ENCODE data around the gene ULBP1. TPM values are rescaled to one million over a fixed set of nuclear protein-coding genes. Genes with fewer than 3 reads are reported as not detected.

Gene ULBP1
- total and polyA plus RNA-seq, 12 donors = 0.07 to 0.46 (median 0.23) TPM

DNA sequence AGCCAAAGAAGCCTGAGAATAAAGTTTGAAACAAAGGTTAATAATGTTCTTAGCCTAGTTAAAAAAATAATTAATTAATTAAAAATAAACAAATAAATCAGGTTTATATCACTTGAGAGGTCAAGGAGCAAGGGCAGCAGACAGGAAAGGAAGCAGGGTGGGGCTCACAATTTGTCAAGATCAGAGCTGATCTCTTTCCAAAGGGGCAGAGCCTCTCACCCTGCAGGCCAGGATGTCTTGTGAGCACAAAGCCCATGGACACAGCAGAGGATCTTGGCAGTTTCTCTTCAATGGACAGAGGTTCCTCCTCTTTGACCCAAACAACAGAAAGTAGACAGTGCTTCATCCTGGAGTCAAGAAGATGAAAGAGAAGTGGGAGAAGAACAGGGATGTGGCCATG, 14.9 kb downstream of the ULBP1 start:
- ATAC-seq = no peak
- Histone ChIP-seq H3K4me3 (no peak overlapping the region), H3K4me1 (no peaks in the 10 kb centered on the region), H3K27me3 (peaks cover 0 to 77% (median 62%) of the 10 kb centered on the region in 7 donors), H3K36me3 (no peaks in the 10 kb centered on the region), H3K27ac (no peak overlapping the region), H3K9me3 (no peaks in the 10 kb centered on the region)
- intact Hi-C loops (cut with DNase I) = no loop called here
- DNase-seq = no peak
- TF ChIP-seq, protein P1, sequence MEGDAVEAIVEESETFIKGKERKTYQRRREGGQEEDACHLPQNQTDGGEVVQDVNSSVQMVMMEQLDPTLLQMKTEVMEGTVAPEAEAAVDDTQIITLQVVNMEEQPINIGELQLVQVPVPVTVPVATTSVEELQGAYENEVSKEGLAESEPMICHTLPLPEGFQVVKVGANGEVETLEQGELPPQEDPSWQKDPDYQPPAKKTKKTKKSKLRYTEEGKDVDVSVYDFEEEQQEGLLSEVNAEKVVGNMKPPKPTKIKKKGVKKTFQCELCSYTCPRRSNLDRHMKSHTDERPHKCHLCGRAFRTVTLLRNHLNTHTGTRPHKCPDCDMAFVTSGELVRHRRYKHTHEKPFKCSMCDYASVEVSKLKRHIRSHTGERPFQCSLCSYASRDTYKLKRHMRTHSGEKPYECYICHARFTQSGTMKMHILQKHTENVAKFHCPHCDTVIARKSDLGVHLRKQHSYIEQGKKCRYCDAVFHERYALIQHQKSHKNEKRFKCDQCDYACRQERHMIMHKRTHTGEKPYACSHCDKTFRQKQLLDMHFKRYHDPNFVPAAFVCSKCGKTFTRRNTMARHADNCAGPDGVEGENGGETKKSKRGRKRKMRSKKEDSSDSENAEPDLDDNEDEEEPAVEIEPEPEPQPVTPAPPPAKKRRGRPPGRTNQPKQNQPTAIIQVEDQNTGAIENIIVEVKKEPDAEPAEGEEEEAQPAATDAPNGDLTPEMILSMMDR (IDR thresholded peaks at IDR 0.05) = no peak

DNA sequence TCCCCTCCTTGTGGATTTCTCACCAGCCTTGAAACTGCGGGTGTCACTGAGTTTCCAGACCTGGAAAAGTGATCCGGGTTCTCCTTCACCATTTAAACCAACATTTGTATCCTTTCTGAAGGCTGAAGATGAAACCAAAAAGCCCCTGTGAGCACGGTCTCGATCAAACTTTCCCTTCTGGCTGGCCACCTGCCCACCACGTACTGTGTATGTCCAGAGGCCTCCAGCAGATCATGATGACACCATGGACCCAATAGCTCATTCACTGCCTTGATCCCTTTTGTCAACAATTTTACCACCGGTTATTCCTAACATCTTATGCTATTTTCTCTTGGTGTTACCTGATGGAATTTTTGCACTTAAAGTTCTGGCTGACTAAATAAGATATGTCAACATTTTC, 15.6 kb downstream of the ULBP1 start:
- 68 to 82% methylated on average over 6 of the region's 6 CpGs for WGBS, 2 donors
- Histone ChIP-seq H3K4me3 (no peak overlapping the region), H3K27me3 (peaks cover 0 to 75% (median 55%) of the 10 kb centered on the region in 7 donors), H3K36me3 (no peaks in the 10 kb centered on the region), H3K4me1 (no peaks in the 10 kb centered on the region), H3K9me3 (no peaks in the 10 kb centered on the region), H3K27ac (no peak overlapping the region)
- no peak for DNase-seq
- intact Hi-C loops (cut with DNase I) = no loop called here
- no peak for ATAC-seq
- TF ChIP-seq, protein P1 (IDR thresholded peaks at IDR 0.05) = no peak

DNA sequence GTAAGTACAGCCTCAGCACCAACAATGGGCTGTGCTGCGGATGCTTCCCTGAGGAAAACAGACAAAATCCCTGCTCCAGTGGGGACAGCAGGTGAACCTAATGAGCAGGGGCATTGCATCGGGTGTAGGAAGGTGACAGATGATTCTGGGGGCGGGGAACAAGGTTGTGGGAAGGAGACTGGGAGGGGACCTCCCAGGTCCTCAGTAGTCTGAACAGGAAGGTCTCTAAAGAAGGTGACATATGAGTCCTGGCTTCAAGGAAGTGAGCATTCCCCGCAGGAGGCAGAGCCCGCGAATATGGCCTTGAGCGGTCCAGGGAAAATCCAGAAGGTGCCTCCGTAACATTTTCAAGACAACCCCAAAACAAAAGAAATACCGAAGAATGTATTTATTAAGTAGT, 19.4 kb downstream of the ULBP1 start:
- intact Hi-C loops (cut with DNase I) = no loop called here
- ATAC-seq (no peak), DNase-seq (no peak)
- Histone ChIP-seq H3K27me3 (peaks cover 14 to 93% (median 85%) of the 10 kb centered on the region in 7 donors), H3K4me1 (no peaks in the 10 kb centered on the region), H3K27ac (no peak overlapping the region), H3K4me3 (no peak overlapping the region), H3K36me3 (no peaks in the 10 kb centered on the region), H3K9me3 (peaks cover 0 to 8% (median 6%) of the 10 kb centered on the region in 11 donors)
- TF ChIP-seq, protein P1 (IDR thresholded peaks at IDR 0.05) = no peak
- 13 to 29% methylated on average over 9 of the region's 9 CpGs for WGBS, 2 donors

DNA sequence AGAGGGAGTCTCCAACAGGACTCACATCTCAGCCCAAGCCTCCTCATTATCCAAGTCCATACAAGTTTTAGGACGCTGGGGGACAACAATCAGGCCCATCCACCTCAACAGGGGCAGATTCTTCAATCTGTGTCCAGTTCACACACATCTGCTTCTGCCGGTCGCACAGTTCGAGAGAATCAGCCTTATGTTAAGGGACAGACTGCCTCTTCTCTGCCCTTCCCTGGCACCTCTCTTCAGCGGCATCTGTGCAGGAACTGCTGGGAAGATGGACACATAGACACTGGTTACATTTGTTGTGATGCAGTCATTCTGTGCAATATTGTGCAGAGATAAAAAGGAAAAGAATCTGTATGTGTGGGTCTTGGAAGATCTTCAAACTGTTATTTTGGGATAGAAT, 21.0 kb downstream of the ULBP1 start:
- 34 to 64% methylated on average over 5 of the region's 5 CpGs for WGBS, 2 donors
- DNase-seq = no peak
- H3K27me3 ChIP-seq = peaks cover 26 to 93% (median 91%) of the 10 kb centered on the region in 7 donors

More for the DNA sequence above, 21.0 kb downstream of the ULBP1 start:
- Histone ChIP-seq H3K9me3 (peaks cover 0 to 18% (median 9%) of the 10 kb centered on the region in 11 donors), H3K36me3 (no peaks in the 10 kb centered on the region), H3K4me1 (peaks cover 0 to 5% (median under 1%) of the 10 kb centered on the region in 9 donors), H3K4me3 (no peak overlapping the region), H3K27ac (no peak overlapping the region)
- TF ChIP-seq, protein P1 (IDR thresholded peaks at IDR 0.05) = no peak
- intact Hi-C loops (cut with DNase I) = no loop called here
- no peak for ATAC-seq

Data from heart right ventricle (tissue), 16 donors.